HCT116 (cell line): ENCODE data around the gene KLHDC3. TPM values are rescaled to one million over a fixed set of nuclear protein-coding genes. Genes with fewer than 3 reads are reported as not detected.
A peak's percentile ranks its signal among the peaks of the same experiment; 100 is the strongest.

Source experiments
- ATAC-seq: fragments of 200-7000 bp; cut with Tn5 transposase; 2 replicates; pipeline ENCODE4 v1.9.1; 2020; ENCODE audit warnings: mild to moderate bottlenecking, moderate library complexity
- BruUV-seq: library from RNA; stranded (reverse); fragments of 400-500 nt; replicated peaks from 2 replicates; lab custom pipeline; 2021; lab: Mats Ljungman, UMichigan
- CTCF ChIA-PET: fragments of 300-600 bp; sonication (Branson Sonifier 250); formaldehyde crosslinking; loops from one replicate; lab custom pipeline; 2021; ENCODE audit warnings: antibody characterized with exemption; lab: Charles Lee
- POLR2A ChIA-PET: fragments of 300-600, 350-600 bp; sonication (Branson Sonifier 250); formaldehyde crosslinking; loops from one replicate; lab custom pipeline; 2021; ENCODE audit warnings: antibody characterized with exemption; lab: Charles Lee
- RAD21 ChIA-PET, 2 experiments: fragments of 300-600 bp; sonication (Branson Sonifier 250); formaldehyde crosslinking; loops; one replicate each; lab custom pipeline; 2023; ENCODE audit warnings: low total read pairs in 2 of 2; ENCODE audit not compliant: uncharacterized antibody in 2 of 2, unreplicated experiment in 2 of 2, low non-redundant PET in 1 of 2; lab: Charles Lee
- DNase-seq: peaks from one replicate; pipeline ENCODE4 v3.0.0-alpha.2; 2010; ENCODE audit warnings: low read depth, low spot score
- H2AFZ ChIP-seq: fragments of 200-600 bp; shearing (Covaris generic), sonication (generic); 2 replicates; pipeline ENCODE4 v1.6.1; 2017; ENCODE audit warnings: low read depth, mixed run types, mixed read lengths, antibody characterized with exemption, low read length; ENCODE audit not compliant: poor library complexity, severe bottlenecking
- H3K27ac ChIP-seq: 2 replicates; pipeline ENCODE4 v1.5.1; 2012; ENCODE audit warnings: low read depth, low read length
- H3K27me3 ChIP-seq: fragments of 200-600 bp; sonication (generic); 2 replicates; pipeline ENCODE4 v1.6.1; 2016; ENCODE audit warnings: mixed run types, low read length, mixed read lengths; ENCODE audit not compliant: insufficient read depth
- H3K36me3 ChIP-seq, 2 experiments: fragments of 200-500 bp in 1 of 2; fragments of 200-600 bp in 1 of 2; sonication (Bioruptor generic) in 1 of 2; sonication (generic) in 1 of 2; 2 replicates each; pipeline versions ENCODE4 v1.5.1 to v1.6.1; 2014 to 2016; ENCODE audit warnings: low read length in 2 of 2, inconsistent platforms in 1 of 2, mixed read lengths in 1 of 2, mixed run types in 1 of 2; ENCODE audit not compliant: insufficient read depth in 2 of 2, control insufficient read depth in 1 of 2
- H3K4me1 ChIP-seq, 2 experiments: fragments of 200-600 bp in 1 of 2; sonication (generic) in 1 of 2; 2 replicates each; pipeline versions ENCODE4 v1.5.1 to v1.6.1; 2012 to 2017; ENCODE audit warnings: low read length in 2 of 2, inconsistent platforms in 1 of 2, mild to moderate bottlenecking in 1 of 2, mixed read lengths in 1 of 2, mixed run types in 1 of 2, moderate library complexity in 1 of 2; ENCODE audit not compliant: insufficient read depth in 2 of 2, control insufficient read depth in 1 of 2
- H3K4me2 ChIP-seq: fragments of 200-600 bp; sonication (generic); 2 replicates; pipeline ENCODE4 v1.6.1; 2017; ENCODE audit warnings: mixed run types, low read length, mixed read lengths
- H3K4me3 ChIP-seq, 2 experiments: fragments of 200-600 bp in 1 of 2; sonication (generic) in 1 of 2; replicated peaks in 1 of 2; 2 replicates each; pipeline ENCODE4 v1.5.1; 2011 to 2016; ENCODE audit warnings: low read length in 2 of 2, control low read depth in 1 of 2, low read depth in 1 of 2, mild to moderate bottlenecking in 1 of 2, mixed read lengths in 1 of 2, mixed run types in 1 of 2
- H3K79me2 ChIP-seq: fragments of 200-600 bp; sonication (generic); 2 replicates; pipeline ENCODE4 v1.6.1; 2017; ENCODE audit warnings: mild to moderate bottlenecking, mixed run types, low read length, moderate library complexity, mixed read lengths; ENCODE audit not compliant: insufficient read depth
- H3K9ac ChIP-seq: fragments of 200-600 bp; sonication (generic); 2 replicates; pipeline ENCODE4 v1.6.1; 2016; ENCODE audit warnings: low read length, mixed read lengths
- H3K9me2 ChIP-seq: fragments of 200-600 bp; sonication (generic), shearing (Covaris generic); 2 replicates; pipeline ENCODE4 v1.6.1; 2017; ENCODE audit warnings: mixed run types, mild to moderate bottlenecking, moderate library complexity; ENCODE audit not compliant: insufficient read depth
- H3K9me3 ChIP-seq, 2 experiments: fragments of 200-500 bp in 1 of 2; fragments of 200-600 bp in 1 of 2; sonication (Bioruptor generic) in 1 of 2; sonication (generic) in 1 of 2; 2 replicates each; pipeline ENCODE4 v1.6.1; 2014 to 2017; ENCODE audit warnings: low read length in 2 of 2, mixed read lengths in 2 of 2, inconsistent platforms in 1 of 2, low read depth in 1 of 2, mild to moderate bottlenecking in 1 of 2, mixed run types in 1 of 2, moderate library complexity in 1 of 2; ENCODE audit not compliant: control insufficient read depth in 1 of 2, insufficient read depth in 1 of 2
- H4K20me1 ChIP-seq: fragments of 200-600 bp; sonication (generic), shearing (Covaris generic); 2 replicates; pipeline ENCODE4 v1.6.1; 2017; ENCODE audit warnings: mixed run types, mild to moderate bottlenecking, moderate library complexity; ENCODE audit not compliant: insufficient read depth
- CEBPB ChIP-seq: IDR thresholded peaks from 2 replicates; pipeline ENCODE4 v1.6.1; 2012; ENCODE audit warnings: low read depth
- ELF1 ChIP-seq: IDR thresholded peaks from 2 replicates; pipeline ENCODE4 v1.6.1; 2012; ENCODE audit warnings: low read depth, borderline replicate concordance
- EZH2phosphoT487 ChIP-seq: fragments of 200-600 bp; IDR thresholded peaks from 2 replicates; pipeline ENCODE4 v1.6.1; 2018; ENCODE audit warnings: antibody characterized with exemption, borderline replicate concordance
- MAX ChIP-seq: IDR thresholded peaks from 2 replicates; pipeline ENCODE4 v1.6.1; 2012
- POLR2A ChIP-seq: IDR thresholded peaks from 2 replicates; pipeline ENCODE4 v1.7.0; 2011; ENCODE audit warnings: borderline replicate concordance; ENCODE audit not compliant: insufficient read depth, insufficient read length; ENCODE audit errors: extremely low read depth
- POLR2AphosphoS5 ChIP-seq: IDR thresholded peaks from 2 replicates; pipeline ENCODE4 v1.6.1; 2011; ENCODE audit warnings: mild to moderate bottlenecking, low read depth, low read length, moderate library complexity
- SIN3A ChIP-seq: IDR thresholded peaks from 2 replicates; pipeline ENCODE4 v1.6.1; 2012; ENCODE audit warnings: low read depth
- SP1 ChIP-seq: IDR thresholded peaks from 2 replicates; pipeline ENCODE4 v1.6.1; 2012; ENCODE audit warnings: low read depth
- TCF7L2 ChIP-seq: IDR thresholded peaks from 2 replicates; pipeline ENCODE4 v1.7.0; 2011; ENCODE audit warnings: borderline replicate concordance, inconsistent platforms; ENCODE audit not compliant: insufficient read depth, insufficient read length; ENCODE audit errors: extremely low read depth
- YY1 ChIP-seq: IDR thresholded peaks from 2 replicates; pipeline ENCODE4 v1.6.1; 2011; ENCODE audit warnings: low read length, low read depth, moderate library complexity, mild to moderate bottlenecking; ENCODE audit not compliant: insufficient replicate concordance; ENCODE audit errors: extremely low read depth
- ZBTB33 ChIP-seq: IDR thresholded peaks from 2 replicates; pipeline ENCODE4 v1.6.1; 2011; ENCODE audit warnings: mild to moderate bottlenecking, low read length, moderate library complexity; ENCODE audit not compliant: insufficient replicate concordance; ENCODE audit errors: extremely low read depth
- ZFX ChIP-seq: fragments of 450-650 bp; IDR thresholded peaks from 2 replicates; pipeline ENCODE4 v1.6.1; 2017
- intact Hi-C: fragments of 100-400 bp; cut with micrococcal nuclease; formaldehyde crosslinking; loops from 2 replicates; pipeline ENCODE4 v1.10.0; 2022
- total RNA-seq: library from RNA; stranded (reverse); gene quantifications from one replicate; pipeline ENCODE4 v1.2.1, GENCODE V29; 2021; ENCODE audit not compliant: unreplicated experiment
- TF ChIP-seq, protein P1 (sequence below): IDR thresholded peaks from 2 replicates; pipeline ENCODE4 v1.6.1; 2012

The KLHDC3 gene
- total RNA-seq, 1 experiment from 2014 or later: 67.2 TPM

GRCh38 chr6:42978839-42979522 lies 35.1 kb upstream of the KLHDC3 start, which contains the start of gene PEX6:
TSS of gene PEX6 (minus strand) at chr6:42979181. CDS start at chr6:42979150, 31 bp downstream.
- ChIA-PET RAD21 (no interaction called here), POLR2A (interaction anchor here (0.9 to 1.6 kb wide), 4 partner anchors 9 to 196 kb away, joined by 3 to 6 read pairs (median 5); partner anchors contain the start of genes CNPY3 and RRP36), CTCF (no interaction called here)
- Histone ChIP-seq H3K4me2 (peak within 1 kb of the TSS; percentile 94), H3K36me3 (no peaks in the 10 kb centered on the region), H3K79me2 (peaks cover 26% of the 10 kb centered on the region), H3K27ac (peak within 1 kb of the TSS; percentile 82), H3K9ac (peak within 1 kb of the TSS; percentile 79), H3K9me3 (no peaks in the 10 kb centered on the region), H4K20me1 (no peaks in the 10 kb centered on the region), H3K9me2 (no peaks in the 10 kb centered on the region), H3K4me1 (peaks cover 4 to 27% of the 10 kb centered on the region in 2 experiments; a peak in 2 of 4 replicates), H2AFZ (no peak within 1 kb of the TSS), H3K27me3 (no peaks in the 10 kb centered on the region), H3K4me3 (peak within 1 kb of the TSS; percentile 87 to 90)
- TF ChIP-seq, protein P1, sequence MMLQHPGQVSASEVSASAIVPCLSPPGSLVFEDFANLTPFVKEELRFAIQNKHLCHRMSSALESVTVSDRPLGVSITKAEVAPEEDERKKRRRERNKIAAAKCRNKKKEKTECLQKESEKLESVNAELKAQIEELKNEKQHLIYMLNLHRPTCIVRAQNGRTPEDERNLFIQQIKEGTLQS: no peak
- no peak; the same call in 1 of the 2 replicates for TF ChIP-seq ELF1
- no peak for TF ChIP-seq EZH2phosphoT487
- peak; percentile 92 for TF ChIP-seq POLR2A
- peak; percentile 82 for TF ChIP-seq MAX
- peak; percentile 54 for TF ChIP-seq ZBTB33
- TF ChIP-seq ZFX: peak; percentile 94
- TF ChIP-seq TCF7L2: peak; percentile 23
- peak; percentile 75 for TF ChIP-seq YY1
- TF ChIP-seq POLR2AphosphoS5: peak; percentile 93
- TF ChIP-seq SIN3A: peak; percentile 54
- peak; percentile 25; the same call in 1 of the 2 replicates for TF ChIP-seq SP1
- TF ChIP-seq CEBPB: no peak
- intact Hi-C loops: no loop called here
- peak; percentile 70 for DNase-seq
- peak; percentile 88 for ATAC-seq
- no TSS peak for BruUV-seq
